ENCODE data around the gene TFDP1.
"Not testable (repeated sequence)": the region's sequence is repeated elsewhere in the genome, so short reads cannot be mapped to it uniquely, and the experiment has no call there.

The TFDP1 gene

GRCh38 chr13:113567681-113568080 lies 16.9 kb upstream of the TFDP1 start:
- DNase-seq (ENCODE audit: low read depth): no peak

DNA sequence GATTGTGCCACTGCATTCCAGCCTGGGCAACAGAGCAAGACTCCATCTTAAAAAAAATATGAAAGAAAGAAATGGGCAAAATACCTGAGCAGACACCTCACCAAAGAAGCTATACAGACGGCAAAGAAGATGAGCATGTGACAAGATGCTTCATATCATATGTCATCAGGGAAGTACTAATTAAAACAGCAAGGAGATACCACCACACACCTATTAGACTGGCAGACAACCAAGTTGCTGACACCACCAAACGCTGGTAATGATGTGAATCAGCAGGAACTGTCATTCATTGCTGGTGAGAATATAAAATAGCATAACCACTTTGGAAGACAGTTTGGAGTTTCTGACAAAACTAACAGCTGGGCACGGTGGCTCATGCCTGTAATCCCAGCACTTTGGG lies 11.5 kb upstream of the TFDP1 start:
- DNase-seq (ENCODE audit: low read depth): no peak

DNA sequence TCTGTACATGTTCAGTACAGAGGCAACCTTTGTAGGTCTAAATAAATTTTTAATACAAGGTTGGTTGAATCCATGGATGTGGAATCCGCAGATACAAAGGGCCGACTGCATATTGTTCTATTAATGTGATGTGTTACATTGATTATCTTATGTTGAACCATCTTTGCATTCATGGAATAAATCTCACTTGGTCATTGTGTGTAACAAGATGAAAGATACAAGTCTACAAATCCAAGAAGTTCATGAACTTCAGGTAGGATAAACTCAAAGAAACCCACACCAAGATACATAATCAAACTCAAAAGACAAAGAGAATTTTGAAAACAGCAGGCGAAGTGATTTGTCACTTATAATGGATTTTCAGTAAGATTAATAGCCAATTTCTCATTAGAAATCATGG lies 8.0 kb upstream of the TFDP1 start:
- no peak for DNase-seq (ENCODE audit: low read depth)

DNA sequence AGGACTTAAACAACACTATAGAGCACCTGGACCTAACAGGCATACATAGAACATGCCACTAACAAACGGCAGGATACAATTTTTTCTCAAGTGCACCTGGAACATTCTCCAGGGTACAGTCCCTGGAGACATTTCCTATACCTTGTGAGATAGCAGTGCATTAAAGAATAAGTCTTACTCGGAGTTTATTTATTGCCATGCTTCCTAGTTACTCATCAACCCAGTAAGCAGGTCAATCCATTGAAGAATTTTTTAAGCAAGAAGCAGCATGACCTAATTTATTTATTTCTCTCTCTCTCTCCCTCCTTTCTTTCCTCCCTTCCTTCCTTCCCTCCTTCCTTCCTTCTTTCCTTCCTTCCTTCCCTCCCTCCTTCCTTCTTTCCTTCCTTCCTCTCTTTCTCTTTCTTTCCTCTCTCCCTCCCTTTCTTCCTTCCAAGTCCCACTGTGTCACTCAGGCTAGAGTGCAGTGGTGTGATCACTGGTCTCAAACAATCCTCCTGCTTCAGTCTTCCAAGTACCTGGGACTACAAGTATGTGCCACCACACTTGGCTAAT lies 6.6 kb upstream of the TFDP1 start:
- no peak for DNase-seq (ENCODE audit: low read depth)

DNA sequence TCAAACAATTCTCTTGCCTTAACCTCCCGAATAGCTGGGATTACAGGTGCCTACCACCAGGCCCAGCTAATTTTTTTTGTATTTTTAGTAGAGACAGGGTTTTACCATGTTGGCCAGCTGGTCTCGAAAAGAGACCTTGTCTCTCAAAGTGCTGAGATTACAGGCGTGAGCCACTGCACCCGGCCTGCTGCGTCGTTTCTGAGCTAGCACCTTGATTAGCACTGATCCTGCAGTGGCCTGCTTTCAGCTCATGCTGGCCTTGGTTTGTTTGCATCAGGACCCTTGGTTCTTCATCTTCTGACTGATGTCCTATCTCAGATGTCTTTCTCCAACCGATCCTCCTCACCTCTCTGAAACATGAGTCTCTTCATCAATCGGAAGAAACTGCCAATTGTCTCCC lies 4.9 kb upstream of the TFDP1 start:
- DNase-seq (ENCODE audit: low read depth): no peak

GRCh38 chr13:113581871-113582270 lies 2.7 kb upstream of the TFDP1 start:
- no peak for DNase-seq (ENCODE audit: low read depth)

- DNase-seq (ENCODE audit: low read depth): no peak
Measured at GRCh38 chr13:113582841-113583631, 1.5 kb upstream of the TFDP1 start.

DNA sequence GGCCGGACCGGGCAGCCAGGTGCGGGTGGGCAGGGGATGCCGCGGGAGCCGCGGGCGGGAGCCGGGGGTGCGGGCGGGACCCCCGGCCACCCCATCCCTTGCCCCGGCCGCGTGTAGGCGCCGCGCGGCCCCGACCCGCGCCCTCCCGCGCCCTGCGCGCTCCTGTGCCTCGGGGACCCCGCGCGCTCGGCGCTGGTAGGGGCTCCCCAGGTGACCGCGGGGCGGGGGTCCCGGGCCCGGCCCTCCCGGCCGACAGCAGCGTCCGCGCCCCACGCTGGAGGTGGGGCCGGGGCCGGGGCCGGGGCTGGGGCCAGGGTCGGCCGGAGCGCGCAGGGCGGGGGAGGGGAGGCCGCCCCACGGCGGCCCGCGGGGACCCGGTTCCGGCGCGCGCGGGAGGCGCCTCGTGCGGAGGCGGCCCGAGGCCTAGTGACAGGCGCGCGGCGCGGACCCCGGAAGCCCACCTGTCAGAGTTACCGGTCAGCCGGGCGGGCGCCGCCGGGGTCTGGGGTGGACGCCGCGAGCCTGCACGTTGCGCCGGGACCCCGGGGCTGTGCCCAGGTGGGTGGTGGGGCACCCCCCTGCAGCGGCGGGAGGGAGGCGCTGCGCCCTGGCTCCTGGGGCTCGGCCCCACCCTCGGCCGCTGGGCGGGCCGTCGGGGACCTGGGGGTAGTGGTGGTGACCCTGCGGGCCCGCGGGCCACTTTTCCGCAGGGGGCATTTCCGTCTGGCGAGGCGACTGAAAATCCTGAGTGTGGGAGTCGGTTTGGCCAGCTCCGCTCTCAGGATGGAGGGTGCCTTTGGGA lies 518 bp downstream of the TFDP1 start:
- DNase-seq (ENCODE audit: low read depth): no peak

DNA sequence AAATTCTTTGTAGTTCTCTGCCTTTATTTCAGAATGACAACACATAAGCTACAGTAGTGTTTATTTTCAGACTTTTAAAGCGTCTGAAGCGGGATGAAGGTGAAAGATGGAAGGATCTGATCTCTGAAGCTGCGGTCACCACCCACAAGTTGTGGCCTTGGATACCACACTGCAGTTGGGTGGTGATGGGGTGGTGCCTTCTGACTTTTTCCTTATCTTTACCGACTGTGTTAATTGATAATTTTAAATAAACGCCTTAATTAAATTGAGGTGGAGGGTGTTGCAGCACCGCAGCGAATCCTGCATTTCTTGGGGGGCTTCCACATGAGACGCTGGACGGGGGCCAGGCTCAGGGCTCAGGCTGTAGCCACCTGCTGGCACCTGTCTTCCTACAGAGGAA lies 1.3 kb downstream of the TFDP1 start:
- no peak for DNase-seq (ENCODE audit: low read depth)

GRCh38 chr13:113586661-113587479 lies 2.3 kb downstream of the TFDP1 start:
- DNase-seq (ENCODE audit: low read depth): no peak

DNA sequence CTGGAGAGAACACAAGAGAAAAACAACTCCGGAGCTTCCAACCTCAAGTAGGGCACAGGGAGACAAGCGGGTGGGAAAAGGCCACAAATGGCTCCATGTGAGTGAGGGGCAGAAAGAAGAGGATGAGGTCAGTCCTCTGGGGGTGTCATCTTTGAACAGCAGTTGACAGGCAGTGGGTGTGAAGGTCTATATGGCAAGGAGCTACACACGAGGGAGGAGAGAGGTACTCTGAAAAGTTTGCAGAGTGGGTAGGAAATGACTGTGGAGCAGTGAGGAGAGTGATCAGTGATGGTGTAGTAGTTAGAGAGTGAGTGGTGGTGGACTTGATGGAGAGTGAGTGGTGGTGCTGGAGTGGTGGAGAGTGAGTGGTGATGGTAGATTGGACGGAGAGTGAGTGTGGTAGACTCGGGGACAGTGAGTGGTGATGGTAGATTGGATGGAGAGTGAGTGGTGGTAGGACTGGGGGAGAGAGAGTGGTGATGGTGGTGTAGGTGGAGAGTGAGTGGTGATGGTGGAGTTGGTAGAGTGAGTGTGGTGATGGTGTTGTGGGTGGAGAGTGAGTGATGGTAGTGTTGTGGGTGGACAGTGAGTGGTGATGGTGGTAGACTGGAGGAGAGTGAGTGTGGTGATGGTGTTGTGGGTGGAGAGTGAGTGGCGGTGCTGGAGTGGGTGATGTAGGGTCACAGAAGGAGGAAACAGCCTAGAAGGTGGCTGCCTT lies 4.0 kb downstream of the TFDP1 start:
- no peak for DNase-seq (ENCODE audit: low read depth)

DNA sequence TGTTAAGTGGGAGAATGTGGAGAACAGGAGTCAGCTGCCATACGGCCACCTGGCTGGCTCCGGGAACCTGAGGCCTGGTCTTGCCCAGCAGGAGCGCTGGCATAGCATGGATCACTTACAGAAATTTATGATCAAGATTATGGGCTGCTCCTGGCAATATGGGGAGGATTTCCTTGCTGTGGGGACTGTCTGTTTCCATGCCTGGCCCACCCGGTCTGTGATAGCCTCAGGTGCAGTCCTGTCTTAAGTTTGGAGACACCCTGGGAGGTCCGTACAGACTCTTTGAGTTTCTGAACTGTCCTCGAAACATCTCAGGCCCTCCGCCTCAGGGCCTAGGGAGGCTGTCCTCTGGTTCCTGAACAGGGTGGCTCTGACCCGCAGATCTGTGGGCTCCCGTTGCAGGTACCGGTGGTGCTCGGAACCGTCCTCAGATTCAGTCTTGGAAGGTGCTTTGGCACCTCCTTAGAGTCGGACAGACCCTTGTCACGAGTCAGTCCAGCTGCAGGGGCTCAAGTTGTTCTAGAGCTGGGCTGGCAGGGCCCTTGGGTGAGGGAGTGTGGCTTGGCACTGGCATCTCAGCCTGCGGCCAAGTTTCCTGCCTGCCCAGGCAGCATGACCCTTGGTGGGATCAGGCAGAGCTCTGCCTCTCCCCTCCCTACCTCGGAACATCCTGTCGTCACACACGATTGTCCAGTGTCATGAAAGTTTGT lies 4.9 kb downstream of the TFDP1 start:
- DNase-seq (ENCODE audit: low read depth): no peak

- no peak for DNase-seq (ENCODE audit: low read depth)
Measured at GRCh38 chr13:113589961-113590339, 5.4 kb downstream of the TFDP1 start.

DNA sequence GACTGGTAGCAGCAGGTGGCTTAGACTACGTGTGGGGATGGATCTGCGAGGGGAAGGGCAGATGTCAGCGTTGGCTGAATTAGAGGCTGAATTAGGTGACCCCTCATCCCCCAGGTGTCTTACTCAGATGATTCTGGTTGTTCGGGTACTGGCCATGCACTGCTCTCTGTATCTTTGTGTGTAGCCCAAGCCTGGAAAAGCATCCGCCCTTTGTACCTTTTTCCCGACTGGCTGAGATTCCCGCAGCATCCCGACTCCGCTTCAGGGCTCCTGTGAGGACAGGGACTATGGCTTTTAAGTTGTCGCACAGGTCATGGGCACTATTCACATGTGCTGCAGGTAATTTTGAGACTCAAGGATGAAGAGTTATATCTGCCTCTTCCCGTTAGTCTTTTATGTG lies 7.2 kb downstream of the TFDP1 start:
- DNase-seq (ENCODE audit: low read depth): no peak

- DNase-seq (ENCODE audit: low read depth): no peak
Measured at GRCh38 chr13:113592571-113592970, 8.0 kb downstream of the TFDP1 start.

DNA sequence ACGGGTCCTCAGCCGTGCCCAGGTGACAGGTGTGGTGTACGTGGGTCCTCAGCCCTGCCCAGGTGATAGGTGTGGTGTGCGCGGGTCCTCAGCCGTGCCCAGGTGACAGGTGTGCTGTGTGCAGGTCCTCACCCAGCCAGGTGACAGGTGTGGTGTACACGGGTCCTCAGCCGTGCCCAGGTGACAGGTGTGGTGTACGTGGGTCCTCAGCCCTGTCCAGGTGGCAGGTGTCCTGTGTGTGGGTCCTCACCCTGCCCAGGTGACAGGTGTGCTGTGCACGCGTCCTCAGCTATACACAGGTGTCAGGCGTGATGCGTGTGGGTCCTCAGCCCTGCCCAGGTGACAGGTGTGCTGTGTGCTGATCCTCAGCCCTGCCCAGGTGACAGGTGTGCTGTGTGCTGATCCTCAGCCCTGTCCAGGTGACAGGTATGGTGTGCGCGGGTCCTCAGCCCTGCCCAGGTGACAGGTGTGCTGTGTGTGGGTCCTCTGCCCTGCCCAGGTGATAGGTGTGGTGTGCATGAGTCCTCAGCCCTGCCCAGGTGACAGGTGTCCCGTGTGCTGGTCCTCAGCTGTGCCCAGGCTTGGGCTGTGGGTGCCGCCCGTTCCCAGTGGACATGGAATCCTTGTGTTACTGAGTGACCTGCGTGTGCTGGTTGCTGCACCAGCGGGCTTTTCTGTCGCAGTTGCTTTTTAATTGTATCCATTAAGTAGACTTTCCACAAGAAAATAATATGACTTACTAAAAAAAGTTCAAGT lies 9.7 kb downstream of the TFDP1 start:
- DNase-seq (ENCODE audit: low read depth): not testable (repeated sequence)

DNA sequence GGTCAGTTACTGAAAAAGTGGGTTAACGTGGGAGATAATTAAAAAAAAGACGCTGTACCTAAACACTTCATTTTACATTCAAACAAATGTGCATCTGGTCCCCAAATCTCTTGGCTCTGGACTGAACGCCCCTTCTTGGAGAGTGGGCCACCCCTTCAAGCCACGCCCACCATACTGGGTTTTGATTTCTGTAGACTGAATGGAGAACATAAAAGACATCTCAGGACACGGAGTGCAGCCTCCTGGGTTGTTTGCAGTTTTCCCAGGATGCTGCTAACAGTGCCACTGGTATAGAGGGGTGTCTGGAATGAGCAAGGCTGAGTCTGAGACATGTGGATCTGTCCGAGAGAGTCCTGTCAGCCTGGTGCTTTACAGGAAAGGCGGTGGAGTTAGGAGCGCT lies 10.6 kb downstream of the TFDP1 start:
- no peak for DNase-seq (ENCODE audit: low read depth)

DNA sequence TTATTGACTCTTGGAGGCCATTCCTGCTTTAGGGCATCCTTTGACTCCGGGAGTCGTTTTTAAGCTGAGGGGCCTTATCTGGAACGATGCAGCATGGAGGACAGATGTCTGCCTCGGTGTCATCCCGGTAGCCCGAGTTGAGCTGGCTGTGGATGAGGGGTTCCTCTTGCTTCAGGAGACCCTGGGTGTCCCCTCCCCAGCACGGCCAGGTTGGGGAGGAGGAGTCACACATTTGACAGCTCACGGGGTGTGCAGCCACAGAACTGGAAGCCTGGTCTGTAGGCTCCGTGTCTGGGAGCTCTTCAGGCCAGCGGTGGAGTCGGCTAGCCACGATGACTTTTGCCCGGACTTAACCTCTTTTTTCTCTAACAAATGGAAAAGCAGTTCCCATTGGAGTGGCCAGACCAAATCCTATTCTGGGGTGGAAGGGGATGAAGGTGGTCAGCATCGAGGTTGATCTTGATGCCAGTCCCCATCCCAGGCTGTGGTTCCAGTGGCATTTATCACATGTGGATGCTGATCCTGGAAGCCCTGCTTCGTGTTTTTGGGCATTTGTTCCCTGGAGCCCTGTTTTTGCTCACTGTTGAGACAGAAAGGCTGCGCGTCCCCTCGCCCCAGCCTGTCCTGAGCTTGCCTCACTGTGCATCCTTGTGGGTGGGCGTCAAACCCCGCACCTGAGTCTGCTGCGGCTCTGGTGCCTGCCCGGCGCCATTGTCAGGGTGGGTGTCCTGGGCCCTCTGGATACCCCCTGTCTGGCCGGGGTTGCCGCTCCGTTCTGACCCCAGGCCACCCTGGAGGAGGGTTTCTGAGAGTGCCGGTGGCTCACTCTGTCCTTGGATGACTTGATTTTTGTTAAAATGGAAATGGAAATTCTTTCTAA lies 12.0 kb downstream of the TFDP1 start:
- no peak for DNase-seq (ENCODE audit: low read depth)

DNA sequence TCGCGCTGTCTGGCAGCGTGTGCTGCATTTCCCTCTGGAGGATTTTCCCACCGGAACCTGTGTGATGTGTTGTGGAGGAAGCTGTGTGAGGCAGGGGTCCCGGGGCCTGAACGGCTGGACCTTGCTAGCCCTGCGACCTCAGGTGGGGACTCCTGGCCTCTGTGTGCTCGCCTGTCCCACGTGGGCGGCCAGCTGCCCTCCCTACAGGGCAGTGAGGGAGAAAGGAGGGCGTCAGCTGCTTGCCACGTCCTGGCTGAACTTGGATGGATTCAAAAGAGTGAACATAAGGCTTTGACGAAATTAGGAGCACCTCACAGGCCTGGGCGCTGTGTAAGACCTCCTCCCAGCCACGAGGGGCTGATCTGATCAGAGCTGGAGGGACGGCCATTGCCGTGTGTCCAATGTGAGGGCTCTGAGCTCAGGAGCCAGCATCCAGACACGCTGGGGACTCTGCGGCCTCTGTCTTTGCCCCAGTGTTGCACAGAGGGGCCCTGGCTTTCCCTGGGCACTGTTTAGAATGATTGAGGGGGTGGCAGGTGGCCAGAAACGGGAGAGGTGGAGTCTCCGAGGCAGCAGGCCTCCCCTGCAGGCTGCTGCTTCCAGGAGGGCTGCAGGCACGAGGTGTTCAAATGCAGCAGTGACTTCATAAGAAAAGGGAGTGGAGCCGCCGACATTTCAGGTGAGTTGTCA lies 13.0 kb downstream of the TFDP1 start:
- no peak for DNase-seq (ENCODE audit: low read depth)
